Measurements from ENCODE around the gene CFP.
"Not testable (repeated sequence)": the region's sequence is repeated elsewhere in the genome, so short reads cannot be mapped to it uniquely, and the experiment has no call there.

CFP gene

DNA sequence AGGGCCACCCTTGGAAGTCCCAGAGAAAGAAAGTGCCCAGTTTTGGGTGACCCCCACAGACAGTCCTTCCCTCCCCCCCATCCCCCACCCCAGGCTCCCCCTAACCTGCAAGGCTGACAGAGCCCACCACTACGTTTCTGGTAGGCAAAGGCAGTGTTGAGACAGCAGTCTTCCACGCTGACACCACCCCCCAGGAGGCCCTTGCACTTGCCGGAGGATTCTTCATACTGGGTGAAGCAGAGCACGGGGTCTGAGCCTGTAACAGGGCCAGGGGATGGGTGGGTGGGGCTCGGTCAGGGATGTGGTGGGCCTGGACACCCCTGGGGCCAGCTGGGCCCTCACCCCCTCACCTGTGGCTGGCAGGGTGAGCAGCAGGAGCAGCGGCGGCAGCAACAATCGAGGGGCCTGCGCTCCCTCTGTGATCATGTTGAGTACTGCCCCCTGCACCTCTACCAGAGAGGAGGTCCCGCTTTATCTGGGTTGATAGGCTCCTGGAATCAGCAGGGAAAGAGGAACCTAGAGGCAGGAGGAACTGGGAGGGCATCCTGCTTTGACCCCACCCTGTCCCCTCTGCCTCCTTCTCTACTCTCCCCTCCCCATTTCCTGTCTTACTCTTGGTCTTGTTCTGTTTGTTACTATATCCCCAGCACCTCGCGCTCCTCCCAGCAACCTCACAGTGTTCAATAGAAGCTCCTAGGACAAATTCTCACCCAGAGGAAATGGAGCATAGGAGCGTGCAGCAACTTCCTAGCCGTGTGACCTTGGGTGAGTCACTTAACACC lies at the start of gene CFP:
Gene CFP, minus strand, starts transcription at position 512 of the 782 bp plus-strand sequence. Its CDS starts 86 bp downstream, at position 426.
- H3K4me3 ChIP-seq (ENCODE audit: low read depth, low read length), result no peak within 1 kb of the TSS
- DNase-seq (ENCODE audit: low read depth), result no peak

GRCh38 chrX:47675959-47676859 lies 46.5 kb upstream of the CFP start:
- DNase-seq (ENCODE audit: low read depth), result not testable (repeated sequence)

GRCh38 chrX:47674776-47675175 lies 45.0 kb upstream of the CFP start:
- DNase-seq (ENCODE audit: low read depth), result no peak
- H3K4me3 ChIP-seq (ENCODE audit: low read depth, low read length), result no peak overlapping the region

More at GRCh38 chrX:47675959-47676859, 46.5 kb upstream of the CFP start:
- H3K4me3 ChIP-seq (ENCODE audit: low read depth, low read length), result not testable (repeated sequence)

- DNase-seq (ENCODE audit: low read depth); H3K4me3 ChIP-seq (ENCODE audit: low read depth, low read length): not testable (repeated sequence)
Observed at GRCh38 chrX:47665797-47666196, 36.1 kb upstream of the CFP start.

DNA sequence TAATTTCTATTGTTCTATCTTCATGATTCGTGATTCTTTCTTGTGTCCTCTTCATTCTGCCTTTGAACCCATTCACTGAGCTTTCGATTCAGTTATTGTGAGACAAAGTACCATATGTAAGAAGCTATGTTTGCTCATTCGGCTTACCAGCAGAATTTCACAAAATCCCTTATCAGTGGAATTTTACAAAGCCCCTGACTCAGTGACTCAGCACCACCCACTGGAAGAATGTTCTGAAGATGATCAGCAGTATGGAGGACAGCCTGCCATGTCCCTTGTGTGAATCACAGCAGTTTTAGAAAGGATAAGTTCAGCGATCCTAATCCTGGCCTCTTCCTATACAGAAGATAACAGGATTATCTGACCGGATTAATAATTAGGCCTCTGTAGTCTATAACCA lies 35.0 kb upstream of the CFP start:
- no peak overlapping the region for H3K4me3 ChIP-seq (ENCODE audit: low read depth, low read length)
- no peak for DNase-seq (ENCODE audit: low read depth)

- no peak overlapping the region for H3K4me3 ChIP-seq (ENCODE audit: low read depth, low read length)
- DNase-seq (ENCODE audit: low read depth), result peak; percentile 90
Observed at GRCh38 chrX:47662144-47662657, 32.5 kb upstream of the CFP start.

DNA sequence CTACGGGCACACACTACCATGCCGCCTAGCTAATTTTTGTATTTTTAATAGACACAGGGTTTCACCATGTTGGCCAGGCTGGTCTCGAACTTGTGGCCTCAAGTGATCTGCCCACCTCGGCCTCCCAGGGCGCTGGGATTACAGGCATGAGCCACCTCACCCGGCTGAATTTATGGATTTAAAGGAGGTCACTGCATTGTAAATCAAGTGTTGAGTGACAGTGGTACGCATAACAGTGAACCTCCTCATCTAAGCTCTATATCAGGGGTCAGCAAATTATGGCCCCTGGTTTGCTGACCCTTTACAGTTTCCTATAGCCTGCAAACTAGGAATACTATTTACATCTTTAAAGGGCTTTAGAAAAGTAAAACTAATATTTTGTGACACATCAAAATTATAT lies 31.8 kb upstream of the CFP start:
- DNase-seq (ENCODE audit: low read depth), result no peak
- H3K4me3 ChIP-seq (ENCODE audit: low read depth, low read length), result no peak overlapping the region

GRCh38 chrX:47659421-47659726 lies 29.6 kb upstream of the CFP start:
- peak overlapping the region; percentile 54 for H3K4me3 ChIP-seq (ENCODE audit: low read depth, low read length)
- DNase-seq (ENCODE audit: low read depth), result no peak

DNA sequence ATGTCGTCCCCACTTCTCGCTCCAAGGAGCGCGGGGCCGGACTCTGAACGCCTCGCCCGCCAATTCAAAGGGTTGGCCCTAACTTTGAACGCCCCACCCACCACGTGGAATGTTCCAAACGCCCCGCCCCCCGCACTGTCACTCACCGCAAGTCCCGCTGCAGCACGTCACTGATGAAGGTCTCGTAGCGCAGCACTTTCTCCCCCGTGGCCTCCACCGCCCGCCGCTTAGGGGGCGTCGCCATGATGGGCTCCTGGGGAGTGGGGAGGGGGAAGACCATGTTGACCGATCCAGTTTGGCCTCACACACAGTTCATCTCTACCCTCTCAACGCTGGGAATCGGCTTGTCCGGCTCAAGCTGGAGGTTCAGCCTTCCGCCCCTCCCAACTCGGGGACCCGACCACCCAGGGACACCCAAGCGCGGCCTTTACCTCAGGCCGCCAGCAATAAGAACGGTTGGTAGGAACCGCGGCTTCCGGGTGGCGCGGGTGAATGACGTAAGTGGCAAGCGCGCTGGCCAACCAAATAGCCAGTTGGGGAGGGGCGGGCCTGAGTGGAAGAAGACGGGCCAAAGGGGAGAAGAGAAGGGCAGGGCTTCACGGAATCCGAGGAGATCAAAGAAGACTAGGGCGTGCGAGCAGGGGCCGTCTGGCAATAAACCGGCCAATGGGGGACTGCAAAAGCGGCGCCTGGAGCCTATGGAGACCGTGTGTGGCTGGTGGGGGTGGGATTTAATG lies 29.1 kb upstream of the CFP start, which contains the start of gene UXT:
Gene UXT, minus strand, starts transcription at position 497 of the 737 bp plus-strand sequence. Its CDS starts 253 bp downstream, at position 244.
- DNase-seq (ENCODE audit: low read depth), result peak; percentile 90

GRCh38 chrX:47658301-47658683 lies 28.6 kb upstream of the CFP start:
- no peak for DNase-seq (ENCODE audit: low read depth)
- H3K4me3 ChIP-seq (ENCODE audit: low read depth, low read length), result peak overlapping the region; percentile 54

More for the DNA sequence above, 29.1 kb upstream of the CFP start, which contains the start of gene UXT:
- peak within 1 kb of the TSS; percentile 54 for H3K4me3 ChIP-seq (ENCODE audit: low read depth, low read length)

DNA sequence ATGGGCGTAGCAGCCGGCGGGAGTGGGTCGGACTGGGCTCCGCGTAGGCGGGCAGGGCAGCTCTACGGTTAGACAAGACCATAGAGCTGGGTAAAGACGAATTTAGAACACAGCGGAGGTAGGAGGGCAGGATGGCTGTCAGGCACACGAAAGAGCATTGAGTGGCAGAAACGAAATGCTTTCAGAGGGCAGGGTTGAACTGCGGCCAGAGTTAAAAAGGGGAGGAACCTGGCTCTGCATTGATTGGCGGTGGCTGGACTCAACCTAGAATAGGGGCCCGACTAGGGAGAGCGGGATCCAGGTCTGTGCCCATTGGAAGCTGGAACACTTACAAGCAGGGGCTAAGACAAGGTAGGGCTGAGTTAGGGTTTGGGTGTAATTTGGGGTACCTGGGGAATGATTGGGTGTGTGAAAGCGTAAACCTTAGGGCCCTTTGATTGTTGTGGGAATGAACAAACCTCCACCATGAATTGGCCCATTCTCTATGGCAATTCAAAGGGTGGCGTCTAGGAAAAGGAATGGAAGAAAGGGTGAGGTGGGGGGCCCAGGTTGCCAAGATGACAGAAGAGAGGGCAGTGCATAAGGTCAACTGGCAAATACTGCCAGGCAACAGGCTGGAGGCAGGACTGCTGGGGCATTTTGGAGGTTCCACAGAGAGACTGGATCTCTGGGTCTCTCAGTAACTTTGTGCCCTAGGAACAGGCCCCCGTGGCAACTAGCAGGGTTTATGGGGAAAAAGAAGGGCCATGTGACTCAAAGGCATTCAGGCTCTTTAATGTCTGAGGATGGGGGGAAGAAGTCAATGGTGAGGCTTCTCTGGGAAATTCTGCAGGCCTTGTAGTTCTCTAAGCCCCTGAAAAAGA lies 21.5 kb upstream of the CFP start:
- DNase-seq (ENCODE audit: low read depth), result no peak
- peak overlapping the region; percentile 36 for H3K4me3 ChIP-seq (ENCODE audit: low read depth, low read length)

GRCh38 chrX:47650164-47651042 lies 20.7 kb upstream of the CFP start, which contains the start of gene ELK1:
Gene ELK1 (minus strand): TSS chrX:47650563. CDS start chrX:47641441, 9,122 bp downstream.
- peak; percentile 97 for DNase-seq (ENCODE audit: low read depth)
- H3K4me3 ChIP-seq (ENCODE audit: low read depth, low read length), result peak within 1 kb of the TSS; percentile 63

DNA sequence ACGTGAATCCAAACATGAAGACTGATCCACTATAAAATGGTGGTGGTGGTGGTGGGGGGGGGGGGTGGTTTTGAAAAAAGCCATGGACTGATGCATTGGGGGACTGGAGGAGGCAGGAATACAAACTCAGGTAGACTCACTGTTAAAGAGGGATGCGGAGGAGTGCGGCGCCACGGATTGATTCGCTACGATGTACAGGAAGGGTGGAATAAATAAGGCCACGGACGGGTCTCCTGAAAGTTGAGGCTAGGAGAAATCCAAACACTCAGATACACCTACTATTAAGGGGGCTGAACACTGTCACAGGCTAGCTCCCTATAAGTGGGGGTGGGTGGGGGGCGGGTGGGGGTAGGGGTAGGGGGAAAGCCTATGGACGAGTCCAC lies 20.0 kb upstream of the CFP start:
- no peak for DNase-seq (ENCODE audit: low read depth)
- peak overlapping the region; percentile 63 for H3K4me3 ChIP-seq (ENCODE audit: low read depth, low read length)

DNA sequence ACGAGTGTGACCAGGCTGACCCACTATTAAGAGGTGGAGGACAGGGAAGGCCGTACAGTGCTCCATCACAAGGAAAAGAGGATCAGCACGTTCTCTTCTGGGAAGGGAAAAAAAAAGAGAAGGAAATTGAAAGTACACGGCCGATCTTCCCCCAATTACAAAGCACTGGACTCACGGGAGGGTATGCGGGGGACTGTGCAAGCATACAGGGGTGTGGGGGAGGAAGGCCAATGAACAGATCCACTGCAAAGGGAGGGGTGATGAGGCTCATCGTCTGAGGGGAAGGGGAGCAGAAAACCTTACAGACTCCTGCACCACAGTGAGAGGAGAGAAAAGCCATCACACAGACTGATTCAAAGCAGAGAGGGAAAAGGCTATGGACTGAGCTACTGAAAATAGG lies 19.5 kb upstream of the CFP start:
- DNase-seq (ENCODE audit: low read depth), result no peak

DNA sequence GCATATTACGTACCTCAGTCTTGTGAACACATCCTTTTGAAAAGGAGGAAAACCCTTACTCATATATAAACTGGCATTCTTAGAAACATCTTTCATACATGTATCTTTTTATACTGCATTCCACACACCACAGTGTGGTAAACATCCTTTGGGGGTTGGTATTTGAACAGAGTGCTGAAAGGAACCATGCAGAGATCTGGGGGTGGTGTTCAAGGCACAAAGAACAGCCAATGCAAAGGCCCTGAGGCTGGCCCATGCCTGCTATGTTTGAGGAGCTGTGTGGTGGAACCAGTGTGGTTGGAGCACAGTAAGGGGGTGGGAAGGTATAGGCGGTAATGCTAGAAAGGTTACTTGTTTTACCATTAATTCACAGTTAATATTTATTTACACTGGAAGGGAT lies 18.6 kb upstream of the CFP start:
- no peak overlapping the region for H3K4me3 ChIP-seq (ENCODE audit: low read depth, low read length)
- no peak for DNase-seq (ENCODE audit: low read depth)

More for the DNA sequence above, 19.5 kb upstream of the CFP start:
- peak overlapping the region; percentile 63 for H3K4me3 ChIP-seq (ENCODE audit: low read depth, low read length)

- no peak for DNase-seq (ENCODE audit: low read depth)
- H3K4me3 ChIP-seq (ENCODE audit: low read depth, low read length), result no peak overlapping the region
Observed at GRCh38 chrX:47646636-47647035, 16.9 kb upstream of the CFP start.

- DNase-seq (ENCODE audit: low read depth), result no peak
- H3K4me3 ChIP-seq (ENCODE audit: low read depth, low read length), result no peak overlapping the region
Observed at GRCh38 chrX:47645530-47645929, 15.8 kb upstream of the CFP start.
